HUES64 (cell line): ENCODE measurements around the gene CAPN5.

Experiments used
- H3K27ac ChIP-seq: 2 replicates; pipeline ENCODE4 v1.7.0; 2013; ENCODE audit warnings: low read depth, low read length, inconsistent platforms
- H3K27me3 ChIP-seq: 2 replicates; pipeline ENCODE4 v1.6.1; 2013; ENCODE audit warnings: mild to moderate bottlenecking, low read length; ENCODE audit not compliant: insufficient read depth
- H3K36me3 ChIP-seq: 2 replicates; pipeline ENCODE4 v1.6.1; 2013; ENCODE audit warnings: mild to moderate bottlenecking, low read length; ENCODE audit not compliant: insufficient read depth
- H3K4me1 ChIP-seq: 2 replicates; pipeline ENCODE4 v1.6.1; 2013; ENCODE audit warnings: mild to moderate bottlenecking, low read length, moderate library complexity; ENCODE audit not compliant: insufficient read depth
- H3K4me3 ChIP-seq: 2 replicates; pipeline ENCODE4 v1.5.1; 2013; ENCODE audit warnings: mild to moderate bottlenecking, low read length, moderate library complexity
- H3K9ac ChIP-seq: 2 replicates; pipeline ENCODE4 v1.6.1; 2013; ENCODE audit warnings: mild to moderate bottlenecking, low read depth, low read length
- H3K9me3 ChIP-seq: 2 replicates; pipeline ENCODE4 v1.6.1; 2013; ENCODE audit warnings: low read depth, low read length; ENCODE audit not compliant: insufficient read depth
- WGBS: fragments of 150-250, 120-280 bp; methylation state at CpG from one replicate; pipeline ENCODE4 v1.1.7; 2013; ENCODE audit warnings: missing lambda C conversion rate; 5-methylcytosine and 5-hydroxymethylcytosine counted together

Gene CAPN5

DNA sequence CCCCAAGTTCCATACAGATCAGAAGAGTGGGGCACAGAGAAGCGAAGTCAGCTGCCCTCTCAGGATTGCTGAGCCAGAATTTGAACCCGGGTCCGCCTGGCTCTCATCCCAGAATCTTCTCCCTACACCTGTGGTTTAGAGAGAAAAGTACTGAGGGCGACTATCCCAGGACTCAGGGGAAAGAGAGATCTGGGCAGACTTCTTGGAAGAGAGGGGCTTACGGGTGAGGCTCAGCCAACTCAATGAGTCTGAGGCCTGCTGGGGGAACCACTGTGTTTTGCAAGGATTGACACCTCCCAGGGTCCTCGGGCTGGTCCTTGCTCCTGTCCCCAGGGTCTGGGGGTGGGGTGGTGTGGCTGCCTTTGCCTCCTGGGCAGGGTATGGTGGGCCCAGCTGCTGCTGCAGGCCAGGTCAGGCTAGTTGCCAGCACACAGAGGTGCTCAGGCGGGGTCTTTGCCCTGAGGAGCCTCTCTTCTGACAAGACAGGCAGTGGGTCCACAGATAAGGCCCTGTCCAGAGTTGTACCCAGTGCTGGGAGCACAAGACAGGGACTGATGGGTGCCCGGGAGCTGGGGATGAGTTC lies 1.2 kb downstream of the CAPN5 start:
- Histone ChIP-seq H3K27ac (no peak overlapping the region), H3K4me1 (peaks cover 13% of the 10 kb centered on the region), H3K4me3 (peak overlapping the region; percentile 60), H3K27me3 (peaks cover 22% of the 10 kb centered on the region), H3K9me3 (no peaks in the 10 kb centered on the region), H3K36me3 (no peaks in the 10 kb centered on the region), H3K9ac (peak overlapping the region; percentile 51; the same call in 1 of the 2 replicates)
- WGBS, result 83% methylated on average over 8 of the region's 8 CpGs

DNA sequence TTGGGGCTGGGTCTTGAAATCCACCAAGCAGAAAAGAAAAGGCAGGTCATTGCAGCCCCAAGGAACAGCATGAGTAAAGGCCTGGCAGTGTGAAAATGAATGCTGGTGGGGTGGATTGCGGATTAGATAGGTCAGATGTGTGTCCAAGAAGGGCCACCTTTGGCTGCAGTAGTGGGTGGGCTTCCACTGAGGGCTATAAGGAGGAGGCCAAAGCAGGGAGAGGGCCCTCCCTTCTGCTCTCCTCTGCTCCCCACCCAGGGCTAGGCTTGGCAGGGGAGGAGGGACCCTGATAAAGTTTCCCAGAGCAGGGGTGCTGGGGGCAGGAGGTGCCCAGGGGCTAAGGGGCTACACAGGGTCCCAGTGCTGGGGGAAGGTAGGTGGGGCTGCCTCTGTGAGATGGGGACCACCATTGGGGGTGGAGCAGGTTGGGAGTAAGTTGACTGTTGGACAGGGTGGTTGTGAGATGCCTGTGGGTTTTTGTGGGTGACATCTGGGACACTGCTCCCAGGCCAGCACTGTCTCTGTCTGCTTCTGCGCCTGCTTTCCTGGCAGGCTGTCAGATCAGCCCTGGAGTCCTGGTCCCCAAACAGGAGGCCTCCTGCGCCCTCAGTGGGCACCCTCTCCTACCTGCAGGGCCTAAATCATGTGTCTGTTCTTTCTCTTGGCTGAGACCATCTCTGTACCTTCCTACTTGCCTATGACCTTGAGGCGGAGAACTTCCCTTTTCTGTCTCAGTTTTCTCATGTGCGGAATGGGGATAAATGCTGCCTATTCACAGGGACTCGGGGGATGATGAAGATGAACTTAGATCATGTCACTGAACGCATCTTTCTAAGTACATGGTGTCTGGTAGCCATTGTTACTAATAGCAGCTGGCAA lies 1.9 kb downstream of the CAPN5 start:
- no peak overlapping the region for H3K27ac ChIP-seq
- H3K36me3 ChIP-seq, result no peaks in the 10 kb centered on the region
- no peak overlapping the region for H3K9ac ChIP-seq
- peaks cover 22% of the 10 kb centered on the region for H3K27me3 ChIP-seq
- H3K4me1 ChIP-seq, result peaks cover 13% of the 10 kb centered on the region
- no peaks in the 10 kb centered on the region for H3K9me3 ChIP-seq
- WGBS, result 81% methylated on average over 7 of the region's 7 CpGs
- H3K4me3 ChIP-seq, result no peak overlapping the region

DNA sequence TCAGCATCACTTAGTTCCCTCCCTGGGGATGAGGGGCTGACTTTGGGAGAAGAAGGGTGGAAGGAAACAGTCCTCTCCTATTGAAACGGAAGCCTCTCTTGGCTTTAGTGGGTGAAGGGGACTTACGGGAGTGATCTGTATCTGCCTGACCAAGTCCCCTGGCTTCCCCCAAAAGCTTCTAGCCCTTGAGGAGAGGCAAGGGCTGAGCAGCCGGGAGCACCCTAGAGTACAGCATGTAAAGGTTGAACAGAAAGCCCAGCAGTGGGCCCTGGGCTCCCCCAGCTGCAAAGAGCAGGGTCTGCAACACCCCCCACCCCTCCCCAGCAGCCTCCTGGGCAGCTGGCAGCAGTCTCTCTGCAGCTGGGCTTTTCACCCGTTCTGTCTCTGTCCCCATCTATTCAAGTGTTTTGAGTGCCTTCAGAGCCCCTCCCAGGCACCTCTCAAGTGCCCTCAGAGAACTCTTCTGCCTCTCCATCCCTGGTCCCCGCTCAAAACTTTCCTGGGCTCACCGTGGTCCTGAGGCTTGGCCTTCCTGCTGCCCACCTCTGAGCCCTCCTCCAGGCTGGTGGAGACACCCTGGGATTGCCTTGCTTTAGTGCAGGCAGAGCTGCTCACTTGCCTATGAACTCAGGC lies 2.7 kb downstream of the CAPN5 start:
- H3K4me3 ChIP-seq, result no peak overlapping the region
- H3K27me3 ChIP-seq, result peaks cover 14% of the 10 kb centered on the region
- H3K36me3 ChIP-seq, result no peaks in the 10 kb centered on the region
- peaks cover 13% of the 10 kb centered on the region for H3K4me1 ChIP-seq
- H3K9me3 ChIP-seq, result no peaks in the 10 kb centered on the region
- H3K9ac ChIP-seq, result no peak overlapping the region
- 84% methylated on average over 6 of the region's 6 CpGs for WGBS
- no peak overlapping the region for H3K27ac ChIP-seq

DNA sequence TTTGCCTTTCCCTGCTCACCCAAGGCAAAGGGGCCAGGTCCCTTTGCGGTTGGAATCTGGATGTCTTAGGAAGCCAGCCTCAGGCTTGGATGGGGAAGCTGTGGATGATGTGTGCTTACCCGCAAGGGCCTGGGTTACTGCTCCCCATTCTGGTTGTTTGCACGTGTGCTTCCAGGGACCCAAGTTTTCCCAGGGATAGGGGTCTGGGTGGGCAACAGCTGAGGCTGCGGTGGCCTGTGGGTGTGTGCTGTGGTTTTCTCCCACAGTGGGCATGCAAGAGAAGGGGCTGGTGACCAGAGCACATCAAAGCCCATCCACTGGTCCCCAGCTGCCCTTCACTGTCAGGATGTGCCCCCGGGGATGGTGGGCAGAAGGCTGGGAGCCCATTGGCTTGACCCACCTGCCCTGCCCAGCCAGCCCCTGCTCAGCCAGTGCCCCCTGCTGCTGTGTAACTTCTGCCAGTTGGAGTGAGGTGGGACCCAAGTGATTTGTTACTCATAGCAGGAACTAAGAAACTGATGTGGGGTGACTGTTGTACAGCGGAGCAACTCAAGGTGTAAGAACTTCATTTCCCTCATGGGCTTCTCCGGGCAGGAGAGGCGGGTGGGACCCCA lies 3.3 kb downstream of the CAPN5 start:
- no peak overlapping the region for H3K27ac ChIP-seq
- no peaks in the 10 kb centered on the region for H3K36me3 ChIP-seq
- H3K27me3 ChIP-seq, result peaks cover 8% of the 10 kb centered on the region; the same call in 1 of the 2 replicates
- WGBS, result 92% methylated on average over 8 of the region's 8 CpGs
- H3K9ac ChIP-seq, result no peak overlapping the region
- H3K4me1 ChIP-seq, result peaks cover 13% of the 10 kb centered on the region
- no peak overlapping the region for H3K4me3 ChIP-seq
- no peaks in the 10 kb centered on the region for H3K9me3 ChIP-seq

DNA sequence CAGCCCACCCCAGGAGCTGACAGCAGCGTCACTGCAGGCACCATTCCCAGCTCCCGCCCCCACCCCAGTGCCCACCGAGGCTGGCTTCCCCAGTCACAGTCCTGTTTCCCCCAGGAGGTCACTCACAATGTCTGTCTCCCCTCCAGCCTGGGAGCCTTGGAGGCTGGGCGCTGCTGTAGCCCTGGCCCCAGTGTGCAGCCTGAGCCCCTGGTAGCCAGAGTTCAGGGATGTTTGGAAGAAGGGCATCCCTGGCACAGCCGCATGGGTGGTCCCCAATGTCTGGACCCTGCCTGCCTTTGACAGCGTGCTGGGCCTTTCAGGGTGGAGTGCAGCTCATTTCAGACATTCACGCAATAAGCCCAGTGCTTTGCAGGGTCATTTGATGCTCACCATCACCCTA lies 4.3 kb downstream of the CAPN5 start:
- H3K9ac ChIP-seq, result no peak overlapping the region
- no peaks in the 10 kb centered on the region for H3K9me3 ChIP-seq
- no peak overlapping the region for H3K27ac ChIP-seq
- WGBS, result 81% methylated on average over 7 of the region's 7 CpGs
- no peak overlapping the region for H3K4me3 ChIP-seq
- no peaks in the 10 kb centered on the region for H3K36me3 ChIP-seq
- no peaks in the 10 kb centered on the region for H3K27me3 ChIP-seq
- H3K4me1 ChIP-seq, result peaks cover 7% of the 10 kb centered on the region

DNA sequence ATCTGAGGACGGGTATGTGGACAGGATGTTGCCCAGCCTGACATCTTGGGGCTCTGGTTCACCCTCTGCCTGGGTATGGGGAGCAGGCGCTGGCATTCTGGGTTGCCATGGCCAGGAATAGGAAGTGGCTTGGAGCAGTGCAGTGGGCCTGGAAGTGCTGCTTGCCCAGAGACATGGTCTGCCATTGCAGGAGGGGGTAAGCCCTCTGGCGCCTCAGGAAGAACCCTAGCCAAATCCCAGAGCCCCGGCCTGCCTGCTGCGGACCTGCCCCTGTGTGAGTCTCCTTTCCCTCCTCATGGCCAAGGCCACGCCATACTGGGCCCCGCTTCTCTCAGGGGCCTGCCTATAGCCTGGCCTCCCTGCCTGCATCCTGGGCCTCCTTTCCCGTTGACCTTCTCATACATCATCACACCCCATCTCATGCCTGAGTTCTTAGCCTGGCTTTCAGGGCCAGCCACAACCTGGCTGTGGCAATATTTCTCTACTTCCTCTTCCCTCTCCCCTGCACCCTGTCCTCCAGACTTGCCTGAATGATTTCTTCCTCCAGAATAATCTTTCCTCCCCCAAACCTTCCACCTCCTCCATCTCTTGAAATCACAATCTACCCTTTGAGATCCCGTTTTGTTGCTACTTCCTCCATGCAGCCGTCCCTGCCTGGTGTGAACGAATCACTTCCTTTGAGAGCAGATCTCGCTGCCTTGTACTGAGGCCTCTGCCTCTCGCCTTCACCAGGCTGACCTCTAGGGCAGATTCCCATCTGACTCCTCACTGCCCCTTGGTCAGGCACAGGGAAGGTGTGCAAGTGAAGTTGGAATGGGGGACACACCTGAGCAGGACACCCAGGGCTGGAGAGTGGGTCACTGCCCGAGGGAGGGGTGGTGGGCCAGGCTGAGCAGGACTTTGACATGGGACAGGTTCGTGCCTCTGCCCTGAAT lies 5.2 kb downstream of the CAPN5 start:
- no peak overlapping the region for H3K4me3 ChIP-seq
- peaks cover 7% of the 10 kb centered on the region for H3K4me1 ChIP-seq
- 84% methylated on average over 15 of the region's 15 CpGs for WGBS
- no peaks in the 10 kb centered on the region for H3K36me3 ChIP-seq
- H3K27me3 ChIP-seq, result no peaks in the 10 kb centered on the region
- no peak overlapping the region for H3K27ac ChIP-seq
- H3K9ac ChIP-seq, result no peak overlapping the region
- H3K9me3 ChIP-seq, result no peaks in the 10 kb centered on the region

DNA sequence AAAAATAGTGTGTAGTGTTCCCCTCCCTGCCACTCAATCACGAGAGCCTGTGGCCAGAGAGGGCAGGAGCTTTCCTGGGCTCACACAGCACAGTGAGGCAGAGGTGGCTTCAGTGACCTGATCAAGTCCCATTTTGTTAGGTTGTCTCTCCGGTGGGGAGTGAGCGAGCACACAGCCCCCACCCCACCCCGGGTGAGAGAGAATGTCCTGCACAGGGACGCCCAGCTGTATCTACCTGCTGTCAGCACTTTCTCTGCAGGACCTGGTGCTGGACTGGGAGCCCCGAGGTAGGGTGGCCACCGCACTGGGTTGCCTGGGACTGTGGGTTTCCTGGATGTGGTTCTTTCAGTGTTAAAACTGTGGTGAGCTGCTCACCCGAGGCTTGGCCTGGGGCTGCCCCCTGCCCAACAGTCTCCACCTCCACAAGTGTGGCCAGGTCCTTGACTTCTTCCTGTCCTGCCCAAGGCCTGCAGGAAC lies 6.1 kb downstream of the CAPN5 start:
- 92% methylated on average over 8 of the region's 8 CpGs for whole genome bisulfite sequencing
- H3K9ac ChIP-seq, result no peak overlapping the region

DNA sequence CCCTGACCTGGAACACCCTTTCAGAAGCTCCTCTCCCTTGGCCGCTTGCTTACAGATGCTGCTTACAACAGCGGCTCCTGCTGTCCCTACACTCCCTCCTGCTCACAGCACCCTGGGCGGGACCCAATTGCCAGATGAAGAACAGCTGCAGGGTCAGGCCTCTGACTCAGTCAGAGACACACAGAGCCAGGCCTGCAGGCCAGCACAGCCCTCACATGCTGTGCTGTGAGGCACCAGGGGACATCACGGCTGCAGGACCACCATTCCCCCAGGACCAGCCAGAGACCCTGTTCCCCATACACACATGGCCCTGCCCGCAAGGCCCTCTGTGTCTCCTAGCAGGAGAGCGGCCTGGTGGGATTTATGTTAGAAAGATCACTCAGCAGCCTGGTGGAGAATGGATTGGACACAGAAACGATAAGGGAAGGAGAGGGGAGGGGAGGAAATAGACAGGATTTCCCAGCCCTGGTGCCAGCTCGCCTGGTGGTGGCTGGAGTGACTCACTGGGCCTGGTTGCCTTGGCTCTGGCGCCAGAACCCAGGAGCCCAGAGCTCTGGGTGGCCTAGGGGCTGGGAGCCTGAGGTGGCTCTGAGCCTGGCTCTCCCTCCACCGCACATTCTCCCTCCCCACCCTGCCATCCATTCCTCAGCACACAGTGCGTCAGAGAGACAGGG lies 6.7 kb downstream of the CAPN5 start:
- no peaks in the 10 kb centered on the region for H3K9me3 ChIP-seq
- H3K36me3 ChIP-seq, result no peaks in the 10 kb centered on the region
- 85% methylated on average over 11 of the region's 11 CpGs for WGBS
- H3K4me1 ChIP-seq, result no peaks in the 10 kb centered on the region
- no peak overlapping the region for H3K9ac ChIP-seq
- H3K27me3 ChIP-seq, result no peaks in the 10 kb centered on the region
- no peak overlapping the region for H3K27ac ChIP-seq
- no peak overlapping the region for H3K4me3 ChIP-seq

More for the DNA sequence above, 6.1 kb downstream of the CAPN5 start:
- H3K27ac ChIP-seq, result no peak overlapping the region
- H3K4me1 ChIP-seq, result peaks cover under 1% of the 10 kb centered on the region; the same call in 1 of the 2 replicates
- no peaks in the 10 kb centered on the region for H3K9me3 ChIP-seq
- no peaks in the 10 kb centered on the region for H3K36me3 ChIP-seq
- no peaks in the 10 kb centered on the region for H3K27me3 ChIP-seq
- H3K4me3 ChIP-seq, result no peak overlapping the region

DNA sequence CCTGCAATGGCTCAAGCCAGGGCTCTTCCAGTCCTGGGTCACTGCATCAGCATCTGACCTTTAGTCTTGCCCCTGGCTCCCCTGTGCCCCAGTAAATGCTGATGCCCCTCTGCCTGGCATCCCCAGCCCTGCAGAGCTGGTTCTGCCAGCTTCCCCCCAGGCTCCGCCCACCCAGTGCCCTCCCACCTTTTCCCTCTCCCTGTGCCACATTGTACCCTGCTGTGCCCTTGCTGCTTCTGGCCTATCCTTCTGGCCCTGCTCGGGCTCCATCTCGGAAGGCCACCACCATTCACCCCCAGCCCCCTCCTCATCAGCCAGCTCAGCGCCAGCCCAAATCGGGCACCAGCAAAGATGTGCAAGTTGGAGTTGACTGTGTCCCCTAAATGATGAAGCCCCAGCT lies 7.4 kb downstream of the CAPN5 start:
- Histone ChIP-seq H3K4me1 (no peaks in the 10 kb centered on the region), H3K36me3 (no peaks in the 10 kb centered on the region), H3K4me3 (no peak overlapping the region), H3K9me3 (peaks cover 2% of the 10 kb centered on the region; the same call in 1 of the 2 replicates), H3K9ac (no peak overlapping the region), H3K27me3 (no peaks in the 10 kb centered on the region), H3K27ac (no peak overlapping the region)
- 94% methylated on average over 5 of the region's 5 CpGs for WGBS
